Measurements from ENCODE around the gene CAV1. TPM values are rescaled to one million over a fixed set of nuclear protein-coding genes. Genes with fewer than 3 reads are reported as not detected.
A peak's percentile ranks its signal among the peaks of the same experiment; 100 is the strongest.

The CAV1 gene
- total RNA-seq, 1 experiment from 2014 or later = 4.9 TPM

DNA sequence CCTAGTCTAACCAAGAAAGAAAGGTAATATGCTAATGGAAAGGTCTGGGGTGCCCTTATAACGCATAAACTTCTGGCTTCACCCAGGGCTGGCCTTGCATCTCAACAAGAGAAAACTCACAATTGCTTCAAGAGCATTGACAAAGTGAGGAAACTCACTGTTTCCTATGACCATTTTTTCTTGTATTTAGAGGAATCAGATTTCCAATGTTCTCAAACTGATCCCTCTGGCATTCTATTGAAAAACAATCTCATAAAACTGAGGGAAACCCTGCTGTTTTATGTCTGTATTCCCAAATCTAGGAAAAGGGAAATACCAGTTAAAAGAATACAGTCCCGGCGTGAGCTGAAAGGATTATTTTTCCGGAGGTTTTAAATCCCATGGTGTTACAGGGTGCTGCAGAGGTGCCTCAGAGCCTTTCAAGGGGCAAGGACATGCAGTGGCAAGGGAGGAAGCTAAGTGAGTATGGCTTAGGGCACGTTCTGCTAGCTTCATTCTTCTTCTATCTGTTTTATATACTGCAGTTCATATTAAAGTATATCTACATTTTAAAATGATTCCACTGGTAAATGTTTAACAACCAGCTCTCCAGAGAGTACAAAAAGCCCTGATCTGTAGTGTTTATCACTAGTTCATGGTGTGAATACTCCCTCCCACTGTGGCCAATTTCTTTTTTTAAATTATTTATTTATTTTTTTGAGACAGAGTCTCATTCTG is 68.7 kb downstream of the CAV1 start:
- H3K4me1 ChIP-seq = peaks cover 17% of the 10 kb centered on the region; the same call in 1 of the 2 replicates
- Mint-ChIP-seq H3K4me1 (ENCODE audit: low read depth, unreplicated experiment) (peaks cover 16% of the 10 kb centered on the region), H3K4me3 (ENCODE audit: unreplicated experiment) (no peak overlapping the region), H3K9me3 (ENCODE audit: unreplicated experiment) (no peaks in the 10 kb centered on the region), H3K27me3 (ENCODE audit: insufficient read depth, unreplicated experiment) (no peaks in the 10 kb centered on the region), H3K36me3 (ENCODE audit: insufficient read depth, unreplicated experiment) (no peaks in the 10 kb centered on the region), H3K27ac (ENCODE audit: unreplicated experiment) (peak overlapping the region; percentile 58)
- H3K9me3 ChIP-seq = no peaks in the 10 kb centered on the region
- no TSS peak for BruUV-seq (replicated peaks)
- POLR2A ChIA-PET = interaction anchor here (0.6 kb wide), 1 partner anchor 272 kb away, joined by 3 read pairs; no protein-coding TSS in a partner anchor
- TF ChIP-seq, protein P1, sequence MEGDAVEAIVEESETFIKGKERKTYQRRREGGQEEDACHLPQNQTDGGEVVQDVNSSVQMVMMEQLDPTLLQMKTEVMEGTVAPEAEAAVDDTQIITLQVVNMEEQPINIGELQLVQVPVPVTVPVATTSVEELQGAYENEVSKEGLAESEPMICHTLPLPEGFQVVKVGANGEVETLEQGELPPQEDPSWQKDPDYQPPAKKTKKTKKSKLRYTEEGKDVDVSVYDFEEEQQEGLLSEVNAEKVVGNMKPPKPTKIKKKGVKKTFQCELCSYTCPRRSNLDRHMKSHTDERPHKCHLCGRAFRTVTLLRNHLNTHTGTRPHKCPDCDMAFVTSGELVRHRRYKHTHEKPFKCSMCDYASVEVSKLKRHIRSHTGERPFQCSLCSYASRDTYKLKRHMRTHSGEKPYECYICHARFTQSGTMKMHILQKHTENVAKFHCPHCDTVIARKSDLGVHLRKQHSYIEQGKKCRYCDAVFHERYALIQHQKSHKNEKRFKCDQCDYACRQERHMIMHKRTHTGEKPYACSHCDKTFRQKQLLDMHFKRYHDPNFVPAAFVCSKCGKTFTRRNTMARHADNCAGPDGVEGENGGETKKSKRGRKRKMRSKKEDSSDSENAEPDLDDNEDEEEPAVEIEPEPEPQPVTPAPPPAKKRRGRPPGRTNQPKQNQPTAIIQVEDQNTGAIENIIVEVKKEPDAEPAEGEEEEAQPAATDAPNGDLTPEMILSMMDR (IDR thresholded peaks at IDR 0.05; ENCODE audit: insufficient read depth in 1 of 2, low read depth in 1 of 2, low read length in 1 of 2, severe bottlenecking in 1 of 2, unreplicated experiment in 1 of 2) = no peak
- H3K27me3 ChIP-seq (replicated peaks; ENCODE audit: control insufficient read depth, insufficient read depth, low read length) = no peaks in the 10 kb centered on the region
- intact Hi-C loops (cut with micrococcal nuclease; ENCODE audit: unreplicated experiment) = loop anchor here (5.0 kb wide), 1 partner anchor 194 kb away; no protein-coding TSS in a partner anchor
- no peaks in the 10 kb centered on the region for H3K36me3 ChIP-seq (ENCODE audit: control insufficient read depth, insufficient read depth, low read length)
- no peak overlapping the region for H3K4me3 ChIP-seq (ENCODE audit: low read depth, low read length)
- CTCF ChIA-PET = no interaction called here
- DNase-seq = no peak

DNA sequence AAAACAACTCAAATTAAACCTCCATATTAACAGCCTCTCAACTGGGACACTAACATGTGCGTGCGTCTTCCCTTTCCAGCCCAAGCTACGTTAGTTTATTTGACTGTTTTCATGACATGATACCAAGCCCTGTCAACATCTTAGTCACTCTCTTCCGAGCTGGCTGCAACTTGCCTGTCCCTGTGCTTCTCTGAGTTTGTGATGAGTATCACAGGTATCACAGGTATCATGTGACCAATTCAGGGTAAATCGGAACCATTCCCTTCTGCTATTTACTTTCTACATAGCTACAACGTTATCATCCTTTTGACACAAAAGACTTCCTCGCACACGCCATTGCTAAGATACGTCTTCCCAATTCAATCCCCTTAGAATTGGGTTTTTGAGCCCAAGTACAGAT is 70.2 kb downstream of the CAV1 start:
- BruUV-seq (replicated peaks) = no TSS peak
- Mint-ChIP-seq H3K36me3 (ENCODE audit: insufficient read depth, unreplicated experiment) (no peaks in the 10 kb centered on the region), H3K4me3 (ENCODE audit: unreplicated experiment) (no peak overlapping the region), H3K27ac (ENCODE audit: unreplicated experiment) (no peak overlapping the region), H3K27me3 (ENCODE audit: insufficient read depth, unreplicated experiment) (no peaks in the 10 kb centered on the region), H3K9me3 (ENCODE audit: unreplicated experiment) (no peaks in the 10 kb centered on the region), H3K4me1 (ENCODE audit: low read depth, unreplicated experiment) (peaks cover 12% of the 10 kb centered on the region)
- intact Hi-C loops (cut with micrococcal nuclease; ENCODE audit: unreplicated experiment) = no loop called here
- Histone ChIP-seq H3K27me3 (replicated peaks; ENCODE audit: control insufficient read depth, insufficient read depth, low read length) (no peaks in the 10 kb centered on the region), H3K4me1 (0 out of 2 replicates have a peak, but pooled peaks cover 13% of the 10 kb centered on the region), H3K4me3 (ENCODE audit: low read depth, low read length) (no peak overlapping the region), H3K9me3 (no peaks in the 10 kb centered on the region), H3K36me3 (ENCODE audit: control insufficient read depth, insufficient read depth, low read length) (no peaks in the 10 kb centered on the region)
- ChIA-PET POLR2A (no interaction called here), CTCF (interaction anchor here (1.1 kb wide), 1 partner anchor 385 kb away, joined by 3 read pairs; the partner anchor contains the start of gene TES)
- TF ChIP-seq, protein P1 (IDR thresholded peaks at IDR 0.05; ENCODE audit: insufficient read depth in 1 of 2, low read depth in 1 of 2, low read length in 1 of 2, severe bottlenecking in 1 of 2, unreplicated experiment in 1 of 2) = no peak
- no peak for DNase-seq

DNA sequence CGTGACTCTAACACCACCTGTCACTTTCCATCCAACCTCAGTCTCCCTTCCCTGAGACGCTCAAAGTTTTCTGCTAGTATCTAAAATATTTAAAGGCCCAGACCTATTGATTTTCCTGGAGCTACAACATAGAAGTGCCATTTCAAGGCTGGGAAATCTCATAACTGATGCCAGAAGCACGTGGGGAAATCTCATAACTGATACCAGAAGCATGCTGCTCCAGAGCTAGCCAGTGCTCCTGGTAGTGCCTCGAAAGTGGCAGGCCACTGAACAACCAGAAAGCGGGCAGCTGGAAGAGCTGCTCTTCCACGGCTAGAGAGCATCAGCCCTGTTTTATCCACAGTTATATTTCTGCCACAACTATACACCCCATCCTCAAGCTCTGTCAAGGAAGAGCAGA is 72.5 kb downstream of the CAV1 start:
- DNase-seq = no peak

More for the DNA sequence above, 72.5 kb downstream of the CAV1 start:
- TF ChIP-seq, protein P1 (IDR thresholded peaks at IDR 0.05; ENCODE audit: insufficient read depth in 1 of 2, low read depth in 1 of 2, low read length in 1 of 2, severe bottlenecking in 1 of 2, unreplicated experiment in 1 of 2) = no peak
- Mint-ChIP-seq H3K27me3 (ENCODE audit: insufficient read depth, unreplicated experiment) (no peaks in the 10 kb centered on the region), H3K4me1 (ENCODE audit: low read depth, unreplicated experiment) (peaks cover 20% of the 10 kb centered on the region), H3K27ac (ENCODE audit: unreplicated experiment) (no peak overlapping the region), H3K4me3 (ENCODE audit: unreplicated experiment) (no peak overlapping the region), H3K9me3 (ENCODE audit: unreplicated experiment) (no peaks in the 10 kb centered on the region), H3K36me3 (ENCODE audit: insufficient read depth, unreplicated experiment) (no peaks in the 10 kb centered on the region)
- intact Hi-C loops (cut with micrococcal nuclease; ENCODE audit: unreplicated experiment) = no loop called here
- BruUV-seq (replicated peaks) = no TSS peak
- Histone ChIP-seq H3K4me3 (ENCODE audit: low read depth, low read length) (no peak overlapping the region), H3K9me3 (no peaks in the 10 kb centered on the region), H3K27me3 (replicated peaks; ENCODE audit: control insufficient read depth, insufficient read depth, low read length) (no peaks in the 10 kb centered on the region), H3K36me3 (ENCODE audit: control insufficient read depth, insufficient read depth, low read length) (no peaks in the 10 kb centered on the region), H3K4me1 (peaks cover 21% of the 10 kb centered on the region; the same call in 1 of the 2 replicates)
- CTCF ChIA-PET = no interaction called here
- POLR2A ChIA-PET = no interaction called here
